ENCODE data around the gene FAM118B.
A peak's percentile ranks its signal among the peaks of the same experiment; 100 is the strongest.

FAM118B gene

DNA sequence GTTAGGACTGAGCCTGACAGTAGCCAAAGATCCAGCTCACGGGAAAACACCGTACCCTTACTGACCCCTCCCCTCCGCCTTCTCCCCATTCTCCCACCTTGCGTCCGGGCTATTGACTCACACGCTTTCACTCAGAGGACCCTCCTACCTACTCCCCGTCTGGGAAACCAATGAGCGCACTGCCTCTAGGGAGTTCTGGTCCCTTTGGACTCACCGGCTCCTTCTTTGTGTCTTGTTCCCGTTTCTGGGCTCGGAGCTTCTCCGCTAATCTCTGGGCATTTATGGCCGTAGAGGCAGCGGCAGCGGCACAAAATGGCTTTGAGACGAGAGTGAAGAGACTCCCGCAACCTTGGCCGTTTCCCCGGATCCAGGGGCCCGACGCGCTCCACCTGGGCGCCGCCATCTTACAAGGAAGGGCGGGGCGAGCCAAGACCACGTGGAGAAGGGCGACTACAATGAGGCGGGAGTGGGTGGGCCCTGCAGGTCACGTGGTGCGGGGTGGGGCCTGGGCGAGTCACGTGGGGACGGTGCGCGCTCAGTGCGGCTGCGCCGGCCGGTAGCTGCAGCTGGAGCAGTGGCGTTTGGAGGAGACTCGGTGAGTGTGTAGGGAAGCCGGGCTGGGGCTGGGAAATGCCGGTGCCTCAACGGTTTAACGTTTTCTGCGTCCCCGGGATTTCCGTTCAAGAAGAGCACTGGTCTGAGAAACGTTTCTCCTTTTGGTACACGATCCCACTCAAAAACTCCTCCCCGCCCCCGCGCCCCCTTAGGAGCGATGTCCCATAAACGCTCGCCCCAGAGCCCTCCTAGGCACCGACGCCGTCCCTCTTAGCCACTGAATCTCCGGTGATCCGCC is at the start of gene FAM118B, which contains the start of gene RPUSD4:
TSS of gene FAM118B (plus strand) at position 547 of the 853 bp plus-strand sequence. CDS start 23,220 bp downstream, outside the sequence.
TSS of gene RPUSD4 (minus strand) at position 415 of the 853 bp plus-strand sequence. CDS start at position 403, 12 bp downstream.
- DNase-seq (ENCODE audit: low read depth) = peak; percentile 96

GRCh38 chr11:126162306-126163030 is 49.1 kb upstream of the FAM118B start:
- DNase-seq (ENCODE audit: low read depth) = no peak

- no peak for DNase-seq (ENCODE audit: low read depth)
Measured at GRCh38 chr11:126163074-126163700, 48.4 kb upstream of the FAM118B start.

DNA sequence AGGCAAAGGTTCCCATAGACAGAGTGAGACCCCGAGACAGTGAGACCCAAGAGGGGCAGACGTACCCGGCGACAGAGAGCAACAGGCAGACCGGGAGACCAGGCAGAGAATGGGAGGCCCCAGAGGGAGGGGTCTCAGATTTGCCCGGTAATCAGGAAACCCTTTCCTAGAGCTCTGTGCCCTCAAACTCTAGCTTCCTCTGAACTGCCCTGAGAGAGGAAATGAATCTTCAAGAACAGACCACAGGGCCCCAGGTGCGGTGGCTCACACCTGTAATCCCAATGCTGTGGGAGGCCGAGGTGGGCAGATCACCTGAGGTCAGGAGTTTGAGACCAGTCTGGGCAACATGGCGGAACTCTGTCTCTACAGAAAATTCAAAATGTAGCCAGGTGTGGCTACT is 47.8 kb upstream of the FAM118B start:
- no peak for DNase-seq (ENCODE audit: low read depth)

- no peak for DNase-seq (ENCODE audit: low read depth)
Measured at GRCh38 chr11:126164781-126165180, 46.8 kb upstream of the FAM118B start.

- no peak for DNase-seq (ENCODE audit: low read depth)
Measured at GRCh38 chr11:126165311-126165720, 46.3 kb upstream of the FAM118B start.

GRCh38 chr11:126165757-126166156 is 45.8 kb upstream of the FAM118B start:
- DNase-seq (ENCODE audit: low read depth) = no peak

DNA sequence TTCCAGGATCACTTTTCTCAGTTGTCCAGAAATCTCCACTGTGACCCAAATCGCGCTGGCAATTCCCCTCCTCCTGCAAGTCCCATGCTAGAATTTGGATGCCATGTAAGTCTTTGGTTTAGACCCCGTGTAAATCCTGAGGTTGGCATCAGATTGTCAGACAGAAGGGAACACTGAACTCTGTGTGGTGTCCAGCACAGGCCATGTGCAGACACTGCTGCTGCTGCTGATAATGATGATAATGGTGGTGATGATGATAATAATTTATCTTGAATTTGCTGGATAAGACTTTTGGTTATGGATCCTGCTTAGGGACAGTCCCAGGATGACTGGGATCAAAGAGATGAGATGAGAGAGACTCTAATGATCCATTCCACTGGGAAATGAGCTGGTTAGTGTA is 45.2 kb upstream of the FAM118B start:
- DNase-seq (ENCODE audit: low read depth) = no peak

- no peak for DNase-seq (ENCODE audit: low read depth)
Measured at GRCh38 chr11:126167488-126167887, 44.1 kb upstream of the FAM118B start.

GRCh38 chr11:126169291-126169690 is 42.3 kb upstream of the FAM118B start:
- no peak for DNase-seq (ENCODE audit: low read depth)

DNA sequence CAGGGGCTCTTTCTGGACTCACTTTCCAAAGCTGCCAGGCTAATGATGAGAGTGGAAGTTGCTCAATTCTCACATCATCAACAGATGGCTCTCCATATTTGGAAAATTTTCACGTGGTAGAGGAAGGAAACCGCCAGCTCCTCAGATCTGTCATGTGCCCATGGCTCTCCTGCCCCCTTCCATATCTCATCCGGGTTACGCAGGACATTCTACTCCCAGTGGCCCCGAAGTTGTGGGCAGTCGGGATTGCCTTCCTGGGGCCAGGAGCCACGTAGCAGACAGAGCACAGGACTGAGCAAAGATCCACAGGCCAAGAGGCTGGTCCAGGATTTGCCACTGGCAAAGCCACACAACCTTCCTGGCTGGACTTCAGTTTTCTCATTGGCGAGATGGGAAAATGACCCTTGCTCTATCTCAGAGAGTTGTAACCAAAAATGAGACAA is 39.0 kb upstream of the FAM118B start:
- DNase-seq (ENCODE audit: low read depth) = no peak

- DNase-seq (ENCODE audit: low read depth) = no peak
Measured at GRCh38 chr11:126173257-126173656, 38.3 kb upstream of the FAM118B start.

GRCh38 chr11:126174816-126175215 is 36.8 kb upstream of the FAM118B start:
- no peak for DNase-seq (ENCODE audit: low read depth)

DNA sequence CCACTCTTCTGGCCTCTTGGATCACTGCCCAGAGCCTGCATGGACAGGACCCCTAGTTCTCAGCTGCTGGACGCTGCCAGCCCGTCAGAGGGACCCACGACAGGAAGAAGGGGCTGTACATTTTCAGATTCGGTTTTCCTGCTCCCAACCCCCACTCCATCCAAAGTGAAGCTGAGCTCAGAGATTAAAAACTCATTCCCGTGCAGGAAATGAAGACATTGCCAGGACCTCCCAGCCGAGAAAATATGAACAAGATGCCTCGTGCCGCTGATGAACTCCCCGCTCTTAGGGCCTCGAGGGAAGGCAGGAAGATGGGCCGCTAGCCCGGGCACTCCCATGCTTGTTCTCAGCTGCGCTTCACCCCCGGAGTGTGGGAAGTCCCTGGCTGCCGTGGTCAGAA is 36.2 kb upstream of the FAM118B start:
- no peak for DNase-seq (ENCODE audit: low read depth)

DNA sequence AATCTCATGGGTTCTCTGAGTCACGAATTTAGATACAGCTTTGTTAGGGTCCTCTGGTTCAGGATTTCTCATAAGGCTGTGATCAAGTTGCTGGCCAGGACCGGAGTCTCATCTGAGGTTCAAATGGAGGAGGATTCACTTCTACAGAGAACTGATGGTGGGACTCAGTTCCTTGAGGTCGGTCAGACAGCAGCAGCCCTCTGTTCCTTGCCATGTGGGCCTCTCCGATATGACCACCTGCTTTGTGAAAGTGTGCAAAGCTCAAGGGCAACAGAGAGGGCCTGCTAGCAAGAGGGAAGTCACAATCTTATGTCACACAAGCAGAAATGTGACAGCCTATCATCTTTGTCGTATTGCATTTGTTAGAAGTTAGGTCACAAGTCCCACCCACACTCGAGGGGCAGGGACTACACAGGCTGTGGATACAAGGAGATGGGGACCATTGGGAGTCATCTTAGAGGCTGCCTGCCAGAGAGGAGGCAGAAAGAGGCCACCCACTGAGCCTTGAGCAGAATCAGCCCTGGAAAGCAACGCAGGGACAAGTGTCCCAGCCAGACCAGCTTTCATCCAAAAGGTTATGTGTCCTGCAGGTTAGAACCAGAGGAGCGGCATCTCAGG is 34.6 kb upstream of the FAM118B start:
- DNase-seq (ENCODE audit: low read depth) = no peak

DNA sequence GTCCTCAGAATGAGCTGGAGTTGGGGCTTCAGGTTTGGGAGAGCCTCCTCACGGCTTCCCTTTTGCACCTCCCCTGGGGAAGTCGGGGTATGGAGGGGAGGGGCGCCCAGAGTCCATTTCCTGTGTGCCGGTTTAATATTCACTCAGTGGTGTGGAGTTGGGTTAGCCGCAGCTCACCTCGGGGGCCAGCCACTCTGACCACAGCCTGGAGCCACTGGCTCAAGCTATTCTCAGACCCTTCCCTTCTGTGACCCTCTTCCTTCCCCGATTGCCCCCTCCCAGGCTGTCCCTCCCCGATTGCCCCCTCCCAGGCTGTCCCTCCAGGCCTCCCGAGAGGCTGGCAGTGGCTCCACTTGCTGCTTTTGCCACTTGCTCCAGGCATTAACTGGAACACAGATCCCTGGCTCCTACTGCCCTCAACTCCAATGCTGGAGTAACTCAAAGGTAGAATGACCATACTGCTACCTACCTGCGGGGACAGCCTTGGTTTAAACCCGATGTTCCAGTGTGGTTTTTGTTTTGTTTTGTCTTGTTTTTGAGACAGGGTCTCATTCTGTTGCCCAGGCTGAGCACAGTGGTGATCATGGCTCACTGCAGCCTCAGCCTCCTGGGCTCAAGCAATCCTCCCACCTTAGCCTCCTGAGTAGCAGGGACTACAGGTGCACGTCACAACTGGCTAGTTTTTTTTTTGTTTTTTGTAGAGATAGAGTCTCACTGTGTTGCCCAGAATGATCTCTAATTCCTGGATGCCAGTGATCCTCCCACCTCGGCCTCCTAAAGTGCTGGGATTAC is 29.4 kb upstream of the FAM118B start:
- DNase-seq (ENCODE audit: low read depth) = no peak

DNA sequence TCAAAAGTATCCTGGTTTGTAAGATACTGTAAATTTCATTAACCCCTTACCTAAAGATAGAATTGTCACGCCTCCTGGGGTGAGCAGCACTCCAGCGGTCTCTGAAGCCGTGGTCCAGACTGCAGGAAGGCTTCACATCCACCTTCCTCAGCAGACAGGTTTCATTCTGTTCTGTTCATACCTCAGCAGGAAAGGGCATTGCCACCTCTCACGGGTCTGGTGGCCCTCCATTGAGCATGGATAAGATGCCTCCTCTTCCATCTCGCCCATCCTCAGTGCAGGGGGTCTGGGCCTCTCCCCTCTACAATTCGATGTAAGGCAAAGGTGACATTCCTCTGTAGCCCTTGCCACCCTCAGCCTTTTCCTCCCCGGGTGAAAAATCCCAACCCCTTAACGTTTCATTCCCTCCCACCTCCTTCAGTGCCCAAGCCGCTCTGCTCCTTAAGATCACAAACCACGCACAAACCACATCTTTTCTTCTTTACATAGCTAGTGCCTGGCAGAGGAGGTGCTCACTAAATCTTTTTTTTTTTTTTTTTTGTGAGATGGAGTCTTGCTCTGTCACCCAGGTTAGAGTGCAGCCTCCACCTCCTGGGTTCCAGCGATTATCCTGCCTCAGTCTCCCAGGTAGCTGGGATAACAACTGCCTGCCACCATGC is 28.7 kb upstream of the FAM118B start:
- DNase-seq (ENCODE audit: low read depth) = no peak

- DNase-seq (ENCODE audit: low read depth) = no peak
Measured at GRCh38 chr11:126185259-126186024, 26.1 kb upstream of the FAM118B start.

DNA sequence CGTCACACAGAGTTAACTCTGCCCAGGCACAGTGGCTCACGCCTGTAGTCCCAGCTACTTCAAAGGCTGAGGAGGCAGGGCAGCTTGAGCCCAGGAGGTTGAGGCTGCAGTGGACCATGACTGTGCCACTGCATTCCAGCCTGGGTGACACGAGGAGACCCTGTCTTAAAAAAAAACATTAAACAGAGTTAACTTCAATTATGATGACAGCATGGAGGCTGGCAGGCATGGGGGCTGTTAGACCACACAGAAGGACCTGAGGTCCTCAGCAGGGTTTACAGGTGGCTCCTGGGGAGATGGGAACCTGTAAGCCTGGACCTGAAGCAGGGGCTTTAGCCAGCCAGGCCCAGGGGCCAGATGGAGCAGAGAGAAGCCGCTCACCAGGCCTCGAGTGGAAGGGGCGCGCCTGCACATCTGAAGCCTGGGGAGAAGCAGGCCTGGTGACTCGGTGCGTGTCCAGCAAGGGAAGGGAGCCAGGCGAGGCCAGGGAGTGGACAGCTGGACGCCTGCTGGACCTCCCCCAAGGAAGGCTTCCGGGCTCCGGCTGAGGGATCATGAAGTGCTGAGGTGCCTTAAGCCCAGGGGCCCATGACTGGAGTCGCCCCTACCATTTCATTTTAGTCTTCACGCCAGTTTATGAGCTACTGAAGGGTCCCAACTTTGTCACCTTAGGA is 25.4 kb upstream of the FAM118B start:
- no peak for DNase-seq (ENCODE audit: low read depth)

All from T-helper 22 cell (primary cell).